Measurements from ENCODE around the gene RPS6KL1.

Gene RPS6KL1

GRCh38 chr14:74959596-74960180, 36.6 kb upstream of the RPS6KL1 start:
- no peak for TF ChIP-seq CTCF (IDR thresholded peaks at IDR 0.05; ENCODE audit: low read depth, low read length, missing control alignments)
- Histone ChIP-seq H3K4me3 (ENCODE audit: low read depth, low read length) (no peak overlapping the region), H3K36me3 (replicated peaks) (no peaks in the 10 kb centered on the region), H3K27ac (no peak overlapping the region), H3K27me3 (replicated peaks) (no peaks in the 10 kb centered on the region)
- in situ Hi-C loops (cut with HindIII; ENCODE audit: low pct_ligation_motif_present, low sequenced_read_pairs): no loop called here
- DNase-seq: no peak

- Histone ChIP-seq H3K27ac (no peak overlapping the region), H3K27me3 (replicated peaks) (no peaks in the 10 kb centered on the region), H3K4me3 (ENCODE audit: low read depth, low read length) (no peak overlapping the region), H3K36me3 (replicated peaks) (no peaks in the 10 kb centered on the region)
- in situ Hi-C loops (cut with HindIII; ENCODE audit: low pct_ligation_motif_present, low sequenced_read_pairs): no loop called here
- TF ChIP-seq CTCF (IDR thresholded peaks at IDR 0.05; ENCODE audit: low read depth, low read length, missing control alignments): no peak
- no peak for DNase-seq
These were observed 33.4 kb upstream of the RPS6KL1 start for GRCh38 chr14:74956280-74957072.

GRCh38 chr14:74956027-74956279, 32.9 kb upstream of the RPS6KL1 start:
- in situ Hi-C loops (cut with HindIII; ENCODE audit: low pct_ligation_motif_present, low sequenced_read_pairs): no loop called here
- H3K36me3 ChIP-seq (replicated peaks): no peaks in the 10 kb centered on the region
- no peak overlapping the region for H3K4me3 ChIP-seq (ENCODE audit: low read depth, low read length)
- H3K27me3 ChIP-seq (replicated peaks): no peaks in the 10 kb centered on the region
- no peak for TF ChIP-seq CTCF (IDR thresholded peaks at IDR 0.05; ENCODE audit: low read depth, low read length, missing control alignments)
- no peak for DNase-seq
- no peak overlapping the region for H3K27ac ChIP-seq

GRCh38 chr14:74955229-74956026, 32.4 kb upstream of the RPS6KL1 start, which contains the start of gene PGF:
Gene PGF (minus strand): TSS chr14:74955597. CDS start chr14:74955242, 355 bp downstream.
- in situ Hi-C loops (cut with HindIII; ENCODE audit: low pct_ligation_motif_present, low sequenced_read_pairs): no loop called here
- Histone ChIP-seq H3K27ac (no peak within 1 kb of the TSS), H3K36me3 (replicated peaks) (no peaks in the 10 kb centered on the region), H3K4me3 (ENCODE audit: low read depth, low read length) (peak within 1 kb of the TSS; percentile 48), H3K27me3 (replicated peaks) (no peaks in the 10 kb centered on the region)
- peak; percentile 12 for TF ChIP-seq CTCF (IDR thresholded peaks at IDR 0.05; ENCODE audit: low read depth, low read length, missing control alignments)
- no peak for DNase-seq

GRCh38 chr14:74954947-74955228, 31.8 kb upstream of the RPS6KL1 start:
- TF ChIP-seq CTCF (IDR thresholded peaks at IDR 0.05; ENCODE audit: low read depth, low read length, missing control alignments): no peak
- no peak overlapping the region for H3K27ac ChIP-seq
- no peak for DNase-seq
- in situ Hi-C loops (cut with HindIII; ENCODE audit: low pct_ligation_motif_present, low sequenced_read_pairs): no loop called here
- peak overlapping the region; percentile 48 for H3K4me3 ChIP-seq (ENCODE audit: low read depth, low read length)
- no peaks in the 10 kb centered on the region for H3K27me3 ChIP-seq (replicated peaks)
- H3K36me3 ChIP-seq (replicated peaks): no peaks in the 10 kb centered on the region
